Bronchial epithelial cell (primary cell): ENCODE data around the gene DCLRE1B. TPM values are rescaled to one million over a fixed set of nuclear protein-coding genes. Genes with fewer than 3 reads are reported as not detected.

Source experiments
- DNase-seq: peaks from one replicate; pipeline ENCODE4 v3.0.0-alpha.2; 2010; ENCODE audit warnings: low read depth
- FAIRE-seq: peaks from 2 replicates; lab custom pipeline; 2011; peaks lifted over from hg19 to GRCh38; lab: Jason Lieb, UNC
- H3K27me3 ChIP-seq: 2 replicates; pipeline ENCODE4 v1.5.1; 2011; ENCODE audit warnings: low read length; ENCODE audit not compliant: control insufficient read depth, insufficient read depth
- H3K36me3 ChIP-seq: 2 replicates; pipeline ENCODE4 v1.5.1; 2011; ENCODE audit warnings: low read length; ENCODE audit not compliant: control insufficient read depth, insufficient read depth
- H3K4me3 ChIP-seq: 2 replicates; pipeline ENCODE4 v1.5.1; 2011; ENCODE audit warnings: mild to moderate bottlenecking, low read depth, low read length, control low read depth
- total RNA-seq: library from RNA; depleted of rRNA; stranded (reverse); fragments of >200 nt; gene quantifications from 2 replicates; pipeline ENCODE4 v1.2.1, GENCODE V29; 2014
- TF ChIP-seq, protein P1 (sequence below): IDR thresholded peaks from 2 replicates; pipeline ENCODE4 v1.5.1; 2011; ENCODE audit warnings: mild to moderate bottlenecking, moderate library complexity, low read length, control low read depth, inconsistent platforms; ENCODE audit not compliant: insufficient read depth, severe bottlenecking

DCLRE1B gene
- total RNA-seq, 1 donor from 2014 or later: 0.79 TPM

DNA sequence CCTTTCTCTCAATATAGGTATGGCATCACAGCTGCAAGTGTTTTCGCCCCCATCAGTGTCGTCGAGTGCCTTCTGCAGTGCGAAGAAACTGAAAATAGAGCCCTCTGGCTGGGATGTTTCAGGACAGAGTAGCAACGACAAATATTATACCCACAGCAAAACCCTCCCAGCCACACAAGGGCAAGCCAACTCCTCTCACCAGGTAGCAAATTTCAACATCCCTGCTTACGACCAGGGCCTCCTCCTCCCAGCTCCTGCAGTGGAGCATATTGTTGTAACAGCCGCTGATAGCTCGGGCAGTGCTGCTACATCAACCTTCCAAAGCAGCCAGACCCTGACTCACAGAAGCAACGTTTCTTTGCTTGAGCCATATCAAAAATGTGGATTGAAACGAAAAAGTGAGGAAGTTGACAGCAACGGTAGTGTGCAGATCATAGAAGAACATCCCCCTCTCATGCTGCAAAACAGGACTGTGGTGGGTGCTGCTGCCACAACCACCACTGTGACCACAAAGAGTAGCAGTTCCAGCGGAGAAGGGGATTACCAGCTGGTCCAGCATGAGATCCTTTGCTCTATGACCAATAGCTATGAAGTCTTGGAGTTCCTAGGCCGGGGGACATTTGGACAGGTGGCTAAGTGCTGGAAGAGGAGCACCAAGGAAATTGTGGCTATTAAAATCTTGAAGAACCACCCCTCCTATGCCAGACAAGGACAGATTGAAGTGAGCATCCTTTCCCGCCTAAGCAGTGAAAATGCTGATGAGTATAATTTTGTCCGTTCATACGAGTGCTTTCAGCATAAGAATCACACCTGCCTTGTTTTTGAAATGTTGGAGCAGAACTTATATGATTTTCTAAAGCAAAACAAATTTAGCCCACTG lies 35.5 kb downstream of the DCLRE1B start:
- Histone ChIP-seq H3K4me3 (no peak overlapping the region), H3K27me3 (no peaks in the 10 kb centered on the region), H3K36me3 (peaks cover 9% of the 10 kb centered on the region)
- FAIRE-seq: no peak
- DNase-seq: no peak
- TF ChIP-seq, protein P1, sequence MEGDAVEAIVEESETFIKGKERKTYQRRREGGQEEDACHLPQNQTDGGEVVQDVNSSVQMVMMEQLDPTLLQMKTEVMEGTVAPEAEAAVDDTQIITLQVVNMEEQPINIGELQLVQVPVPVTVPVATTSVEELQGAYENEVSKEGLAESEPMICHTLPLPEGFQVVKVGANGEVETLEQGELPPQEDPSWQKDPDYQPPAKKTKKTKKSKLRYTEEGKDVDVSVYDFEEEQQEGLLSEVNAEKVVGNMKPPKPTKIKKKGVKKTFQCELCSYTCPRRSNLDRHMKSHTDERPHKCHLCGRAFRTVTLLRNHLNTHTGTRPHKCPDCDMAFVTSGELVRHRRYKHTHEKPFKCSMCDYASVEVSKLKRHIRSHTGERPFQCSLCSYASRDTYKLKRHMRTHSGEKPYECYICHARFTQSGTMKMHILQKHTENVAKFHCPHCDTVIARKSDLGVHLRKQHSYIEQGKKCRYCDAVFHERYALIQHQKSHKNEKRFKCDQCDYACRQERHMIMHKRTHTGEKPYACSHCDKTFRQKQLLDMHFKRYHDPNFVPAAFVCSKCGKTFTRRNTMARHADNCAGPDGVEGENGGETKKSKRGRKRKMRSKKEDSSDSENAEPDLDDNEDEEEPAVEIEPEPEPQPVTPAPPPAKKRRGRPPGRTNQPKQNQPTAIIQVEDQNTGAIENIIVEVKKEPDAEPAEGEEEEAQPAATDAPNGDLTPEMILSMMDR: no peak

DNA sequence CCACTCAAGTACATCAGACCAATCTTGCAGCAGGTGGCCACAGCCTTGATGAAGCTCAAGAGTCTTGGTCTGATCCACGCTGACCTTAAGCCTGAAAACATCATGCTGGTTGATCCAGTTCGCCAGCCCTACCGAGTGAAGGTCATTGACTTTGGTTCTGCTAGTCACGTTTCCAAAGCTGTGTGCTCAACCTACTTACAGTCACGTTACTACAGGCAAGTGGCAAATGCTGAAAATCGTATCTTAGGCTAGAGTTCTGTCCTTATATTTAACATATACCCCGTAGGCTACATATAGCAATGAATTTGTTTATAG lies 36.1 kb downstream of the DCLRE1B start:
- DNase-seq (no peak), FAIRE-seq (no peak)
- Histone ChIP-seq H3K27me3 (no peaks in the 10 kb centered on the region), H3K36me3 (peaks cover 9% of the 10 kb centered on the region), H3K4me3 (no peak overlapping the region)
- TF ChIP-seq, protein P1: no peak

DNA sequence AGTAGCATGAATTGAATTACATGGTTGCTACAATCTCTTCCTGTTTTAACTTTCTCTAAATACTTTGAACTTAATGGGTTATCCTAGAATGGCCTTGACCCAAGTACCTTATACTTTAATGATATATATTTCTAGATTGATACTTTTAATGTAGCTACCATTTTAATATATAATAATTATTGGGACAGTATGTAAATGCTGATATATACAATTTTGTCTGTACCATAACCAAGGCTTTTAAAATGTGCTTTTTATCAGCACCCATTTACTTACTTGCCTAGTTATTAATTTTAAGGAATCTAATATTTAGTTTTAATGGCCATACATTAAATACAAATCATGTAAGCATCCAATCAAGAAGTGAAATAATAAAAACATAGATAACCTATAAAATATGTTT lies 37.4 kb downstream of the DCLRE1B start:
- Histone ChIP-seq H3K4me3 (no peak overlapping the region), H3K27me3 (no peaks in the 10 kb centered on the region), H3K36me3 (peaks cover 9% of the 10 kb centered on the region)
- FAIRE-seq (no peak), DNase-seq (no peak)
- TF ChIP-seq, protein P1: no peak

DNA sequence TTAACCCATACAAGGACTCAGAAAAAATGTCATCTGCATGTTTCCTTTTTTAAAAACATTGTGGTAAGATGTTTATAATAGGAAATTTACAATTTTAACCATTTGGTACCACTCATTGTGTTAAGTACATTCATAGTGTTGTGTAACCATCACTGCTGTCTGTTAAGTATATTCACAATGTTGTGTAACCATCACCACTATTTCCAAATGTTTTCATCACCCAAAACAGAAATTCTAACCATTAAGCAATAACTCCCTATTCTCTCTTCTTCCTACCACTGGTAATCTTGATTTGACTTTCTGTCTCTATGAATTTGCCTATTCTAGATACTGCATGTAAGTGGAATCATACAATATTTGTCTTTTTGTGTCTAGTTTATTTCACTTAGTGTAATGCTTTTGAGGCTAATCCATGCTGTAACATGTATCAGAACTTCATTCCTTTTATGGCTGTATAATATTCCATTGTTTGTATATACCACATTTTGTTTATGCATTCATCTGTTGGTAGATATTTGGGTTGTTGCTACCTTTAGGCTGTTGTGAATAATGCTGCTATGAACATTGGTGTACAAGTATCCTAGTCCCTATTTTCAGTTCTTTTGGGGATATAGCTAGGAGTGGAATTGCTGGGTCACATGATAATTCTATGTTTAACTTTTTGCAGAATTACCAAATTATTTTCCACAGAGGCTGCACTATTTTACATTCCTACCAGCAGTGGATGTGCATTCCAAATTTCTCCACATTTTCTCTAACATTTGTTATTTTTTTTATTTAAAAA lies 38.1 kb downstream of the DCLRE1B start:
- no peak for FAIRE-seq
- TF ChIP-seq, protein P1: no peak
- Histone ChIP-seq H3K4me3 (no peak overlapping the region), H3K27me3 (no peaks in the 10 kb centered on the region), H3K36me3 (peaks cover 9% of the 10 kb centered on the region)
- DNase-seq: no peak

DNA sequence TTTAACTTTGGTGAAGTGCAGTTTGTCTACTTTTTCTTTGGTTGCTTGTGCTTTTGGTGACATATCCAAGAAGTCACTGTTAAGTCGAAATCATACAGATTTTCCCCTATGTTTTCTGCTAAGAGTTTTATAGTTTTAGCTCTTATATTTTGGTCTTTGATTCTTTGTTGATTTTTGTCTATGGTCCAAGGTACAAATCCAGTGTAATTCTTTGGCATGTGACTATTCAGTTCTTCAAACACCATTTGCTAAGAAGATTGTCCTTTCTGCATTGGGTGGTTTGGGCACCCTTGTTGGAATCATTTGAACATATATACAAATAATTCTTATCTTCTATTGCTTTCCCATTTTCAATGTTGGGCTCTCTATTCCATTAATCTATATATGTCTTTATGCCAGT lies 40.2 kb downstream of the DCLRE1B start:
- Histone ChIP-seq H3K4me3 (no peak overlapping the region), H3K36me3 (peaks cover 8% of the 10 kb centered on the region), H3K27me3 (no peaks in the 10 kb centered on the region)
- FAIRE-seq: no peak
- TF ChIP-seq, protein P1: no peak
- DNase-seq: no peak
